ENCODE measurements around the gene ANKRD22.
A peak's percentile ranks its signal among the peaks of the same experiment; 100 is the strongest.

The ANKRD22 gene

GRCh38 chr10:88893611-88894010, 42.0 kb upstream of the ANKRD22 start:
- ATAC-seq (ENCODE audit: insufficient read depth, low read depth) (no peak), DNase-seq (no peak)
- peaks cover 94% of the 10 kb centered on the region for H3K79me2 ChIP-seq (ENCODE audit: insufficient read depth, low read length)
- H3K36me3 ChIP-seq (ENCODE audit: insufficient read depth, low read length): peaks cover 18% of the 10 kb centered on the region
- H3K9me3 ChIP-seq (ENCODE audit: insufficient read depth, low read length, severe bottlenecking): no peaks in the 10 kb centered on the region
- no peak overlapping the region for H3K9ac ChIP-seq (ENCODE audit: low read depth, low read length)
- no peak overlapping the region for H3K27ac ChIP-seq (ENCODE audit: low read length)
- H4K20me1 ChIP-seq (ENCODE audit: insufficient read depth, low read length): peaks cover 15% of the 10 kb centered on the region
- H3K4me2 ChIP-seq (ENCODE audit: insufficient read depth, low read length): no peak overlapping the region
- no peaks in the 10 kb centered on the region for H3K27me3 ChIP-seq (ENCODE audit: insufficient read depth, low read length, poor library complexity)
- H2AFZ ChIP-seq (ENCODE audit: low read depth, low read length): no peak overlapping the region
- TF ChIP-seq EZH2 (IDR thresholded peaks at IDR 0.05; ENCODE audit: borderline replicate concordance, low read depth, low read length, severe bottlenecking) (no peak), CTCF (IDR thresholded peaks at IDR 0.05; ENCODE audit: borderline replicate concordance, extremely low read depth, low read length, poor library complexity, severe bottlenecking) (no peak)
- no peak overlapping the region for H3K4me3 ChIP-seq (ENCODE audit: low read depth in 1 of 2, low read length in 2 of 2)
- H3K4me1 ChIP-seq (ENCODE audit: insufficient read depth, low read length): peaks cover 3% of the 10 kb centered on the region; the same call in 1 of the 2 replicates

GRCh38 chr10:88892222-88892967, 40.8 kb upstream of the ANKRD22 start:
- Histone ChIP-seq H3K4me1 (ENCODE audit: insufficient read depth, low read length) (peaks cover 10% of the 10 kb centered on the region), H3K4me2 (ENCODE audit: insufficient read depth, low read length) (no peak overlapping the region), H3K9me3 (ENCODE audit: insufficient read depth, low read length, severe bottlenecking) (no peaks in the 10 kb centered on the region), H3K36me3 (ENCODE audit: insufficient read depth, low read length) (peaks cover 23% of the 10 kb centered on the region), H4K20me1 (ENCODE audit: insufficient read depth, low read length) (peaks cover 23% of the 10 kb centered on the region), H3K4me3 (ENCODE audit: low read depth in 1 of 2, low read length in 2 of 2) (no peak overlapping the region), H2AFZ (ENCODE audit: low read depth, low read length) (no peak overlapping the region), H3K79me2 (ENCODE audit: insufficient read depth, low read length) (peaks cover 96% of the 10 kb centered on the region), H3K27ac (ENCODE audit: low read length) (peak overlapping the region; percentile 12; the same call in 1 of the 2 replicates), H3K9ac (ENCODE audit: low read depth, low read length) (no peak overlapping the region), H3K27me3 (ENCODE audit: insufficient read depth, low read length, poor library complexity) (no peaks in the 10 kb centered on the region)
- ATAC-seq (ENCODE audit: insufficient read depth, low read depth) (no peak), DNase-seq (no peak)
- TF ChIP-seq CTCF (IDR thresholded peaks at IDR 0.05; ENCODE audit: borderline replicate concordance, extremely low read depth, low read length, poor library complexity, severe bottlenecking): no peak
- TF ChIP-seq EZH2 (IDR thresholded peaks at IDR 0.05; ENCODE audit: borderline replicate concordance, low read depth, low read length, severe bottlenecking): no peak

- Histone ChIP-seq H2AFZ (ENCODE audit: low read depth, low read length) (no peak overlapping the region), H3K4me2 (ENCODE audit: insufficient read depth, low read length) (no peak overlapping the region), H3K9ac (ENCODE audit: low read depth, low read length) (no peak overlapping the region), H3K27me3 (ENCODE audit: insufficient read depth, low read length, poor library complexity) (no peaks in the 10 kb centered on the region), H3K79me2 (ENCODE audit: insufficient read depth, low read length) (peaks cover 96% of the 10 kb centered on the region), H3K36me3 (ENCODE audit: insufficient read depth, low read length) (peaks cover 17% of the 10 kb centered on the region), H3K4me3 (ENCODE audit: low read depth in 1 of 2, low read length in 2 of 2) (no peak overlapping the region), H4K20me1 (ENCODE audit: insufficient read depth, low read length) (peaks cover 28% of the 10 kb centered on the region), H3K4me1 (ENCODE audit: insufficient read depth, low read length) (peaks cover 17% of the 10 kb centered on the region), H3K9me3 (ENCODE audit: insufficient read depth, low read length, severe bottlenecking) (no peaks in the 10 kb centered on the region), H3K27ac (ENCODE audit: low read length) (no peak overlapping the region)
- ATAC-seq (ENCODE audit: insufficient read depth, low read depth) (no peak), DNase-seq (no peak)
- TF ChIP-seq EZH2 (IDR thresholded peaks at IDR 0.05; ENCODE audit: borderline replicate concordance, low read depth, low read length, severe bottlenecking): no peak
- no peak for TF ChIP-seq CTCF (IDR thresholded peaks at IDR 0.05; ENCODE audit: borderline replicate concordance, extremely low read depth, low read length, poor library complexity, severe bottlenecking)
These were observed 39.2 kb upstream of the ANKRD22 start for GRCh38 chr10:88890681-88891381.
